ENCODE measurements around the gene TMIGD1.

- TF ChIP-seq CTCF (IDR thresholded peaks at IDR 0.05), result no peak
- no peak for TF ChIP-seq POLR2A (IDR thresholded peaks at IDR 0.05)
These were observed 33.0 kb downstream of the TMIGD1 start for GRCh38 chr17:30300818-30301217.
